SW480 (cell line): ENCODE results near the gene RER1.

Experiments
- DNase-seq: peaks from one replicate; pipeline ENCODE4 v3.0.0-alpha.2; 2016; ENCODE audit warnings: low spot score

Gene RER1

DNA sequence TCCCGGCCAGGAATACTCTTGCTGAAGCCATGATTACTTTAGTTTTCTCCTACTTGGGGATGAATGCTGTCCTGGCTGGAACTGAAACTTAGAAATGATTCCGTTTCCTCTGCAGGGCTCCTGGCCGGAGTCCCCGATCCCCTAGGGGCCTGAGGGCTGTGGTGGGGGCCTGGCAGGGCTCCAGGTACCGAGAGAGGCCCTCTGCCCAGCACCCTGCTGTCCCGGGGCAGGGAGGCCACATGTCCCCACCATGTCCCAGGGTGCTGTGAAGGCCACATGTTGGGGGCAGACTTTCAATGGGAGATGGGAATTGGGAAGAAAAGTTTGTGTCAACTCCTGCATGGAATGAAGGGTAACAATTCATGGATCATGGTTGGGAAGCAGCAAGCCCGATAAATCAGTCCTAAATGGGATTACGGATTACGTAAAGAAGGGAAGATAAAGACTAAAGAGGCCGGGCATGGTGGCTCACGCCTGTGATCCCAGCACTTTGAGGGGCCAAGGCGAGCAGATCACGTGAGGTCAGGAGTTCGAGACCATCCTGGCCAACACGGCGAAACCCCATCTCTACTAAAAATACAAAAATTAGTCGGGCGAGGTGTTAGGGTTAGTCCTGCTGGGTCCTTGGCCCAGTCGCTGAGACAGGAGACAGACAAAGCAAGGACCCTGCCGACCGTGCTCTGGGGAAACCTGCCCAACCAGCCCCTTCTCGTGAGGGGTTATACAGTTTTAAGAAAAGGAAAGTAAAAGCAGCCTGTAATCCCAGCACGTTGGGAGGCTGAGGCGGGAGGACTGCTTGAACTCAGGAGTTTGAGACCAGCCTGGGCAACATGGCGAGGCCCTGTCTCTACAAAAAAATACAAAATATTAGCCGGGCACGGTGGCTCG, 37.8 kb upstream of the RER1 start:
- no peak for DNase-seq

DNA sequence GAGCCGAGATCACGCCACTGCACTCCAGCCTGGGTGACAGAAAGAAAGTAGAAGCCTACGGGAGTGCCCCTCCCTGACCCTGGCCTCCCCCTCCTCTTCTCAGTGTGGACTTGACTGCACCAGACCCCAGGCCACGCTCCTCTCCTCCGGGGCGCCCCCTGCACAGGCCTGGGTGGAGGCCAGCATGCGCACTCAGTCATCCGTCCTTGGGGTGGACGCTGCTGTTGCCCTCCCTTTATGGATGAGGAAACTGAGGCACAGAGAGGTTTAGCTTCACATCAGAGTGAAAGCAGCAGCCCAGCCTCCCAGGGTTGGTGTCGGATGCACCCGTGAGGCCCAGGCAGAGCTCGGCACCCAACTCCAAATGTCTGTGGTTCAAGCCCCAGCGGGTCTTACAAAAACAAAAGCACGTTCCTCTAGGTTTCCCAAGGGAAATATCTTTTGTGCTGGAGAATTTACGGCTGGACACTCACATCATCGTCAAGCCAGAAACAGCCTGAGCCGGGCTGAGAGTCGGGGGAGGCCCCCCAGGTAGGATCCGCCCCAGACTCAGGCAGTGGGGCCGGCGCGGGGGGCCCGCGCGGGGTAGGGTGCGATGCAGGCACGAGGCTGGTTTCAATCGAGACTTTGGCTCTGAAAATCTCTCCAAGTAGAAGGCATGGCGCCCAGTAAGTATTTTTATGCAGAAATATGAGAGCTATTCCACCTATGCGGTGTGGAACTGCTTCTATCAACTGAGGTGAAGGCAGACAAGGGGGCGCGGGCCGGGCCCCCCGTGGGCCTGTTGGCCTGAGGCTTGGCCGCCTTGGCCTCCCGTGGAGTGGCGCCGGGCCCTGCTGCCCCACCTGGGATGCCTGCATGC, 36.9 kb upstream of the RER1 start:
- no peak for DNase-seq

GRCh38 chr1:2355373-2356261, 36.0 kb upstream of the RER1 start:
- DNase-seq: no peak

DNA sequence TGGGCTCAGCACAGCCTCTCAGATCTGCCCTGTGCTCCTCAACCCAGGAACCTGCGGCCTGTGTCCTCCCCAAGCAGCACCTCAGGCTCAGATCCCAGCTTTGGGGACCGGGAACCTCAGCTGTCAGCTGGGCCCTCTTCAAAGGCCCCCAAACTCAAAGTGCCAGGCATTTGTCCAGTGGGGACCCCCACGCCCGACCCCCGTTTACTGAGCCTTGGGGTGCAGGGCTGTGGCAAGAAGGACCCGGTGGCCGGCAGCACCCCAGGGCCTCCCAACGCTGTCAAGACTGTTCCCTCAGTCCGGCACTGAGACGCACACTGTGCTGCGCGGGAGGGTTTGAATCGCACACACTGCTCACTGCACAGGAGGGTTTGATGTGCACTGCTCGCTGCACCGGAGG, 35.2 kb upstream of the RER1 start:
- DNase-seq: no peak

DNA sequence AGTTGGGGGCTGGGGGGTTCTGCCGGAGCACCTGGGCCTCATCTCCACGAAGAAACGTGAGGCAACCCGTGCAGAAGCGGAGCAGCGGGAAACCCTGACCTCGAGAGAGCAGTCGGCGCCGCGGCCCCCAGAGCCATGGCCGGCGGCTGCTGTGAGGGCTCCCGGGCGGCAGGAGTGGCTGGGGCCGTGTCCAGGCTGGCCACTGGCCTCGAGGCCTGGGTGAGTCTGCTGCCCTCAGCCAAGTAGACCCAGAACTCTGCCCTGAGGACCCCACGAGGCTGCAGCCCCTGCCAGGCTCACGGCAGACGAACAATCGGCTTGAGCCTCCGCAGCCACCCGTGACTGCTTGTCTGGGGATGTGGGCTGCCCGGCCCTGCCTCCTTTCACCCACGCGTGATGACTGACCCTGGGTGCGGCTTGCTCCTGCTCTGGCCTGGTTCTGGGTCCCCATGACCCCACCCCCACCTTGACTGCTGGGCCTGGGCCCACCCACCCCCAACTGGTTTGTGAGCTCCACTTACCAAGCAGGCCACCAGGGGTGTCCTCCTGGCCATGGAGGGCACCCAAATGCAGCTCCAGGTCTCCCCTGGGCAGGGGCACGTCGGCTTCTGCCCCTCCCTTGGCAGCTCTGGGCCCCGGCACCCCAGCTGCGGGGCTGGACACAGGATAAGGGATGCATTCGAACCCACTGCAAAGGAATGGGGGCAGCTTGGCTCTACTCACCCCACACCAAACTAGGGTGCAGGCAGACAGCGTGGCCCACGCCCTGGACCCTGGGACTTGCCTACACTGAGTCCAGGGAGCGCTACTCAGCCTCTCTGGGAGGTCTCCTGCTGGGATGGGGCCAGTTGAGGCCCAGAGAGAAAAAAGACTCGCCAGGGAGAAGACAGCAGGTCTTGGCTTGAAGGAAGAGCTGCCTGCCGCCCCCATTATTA, 34.5 kb upstream of the RER1 start:
- no peak for DNase-seq

GRCh38 chr1:2358072-2358471, 33.6 kb upstream of the RER1 start:
- no peak for DNase-seq

- no peak for DNase-seq
These were observed 32.7 kb upstream of the RER1 start for GRCh38 chr1:2358651-2359640.

- no peak for DNase-seq
These were observed 30.9 kb upstream of the RER1 start for GRCh38 chr1:2360588-2361364.

GRCh38 chr1:2363847-2364513, 27.7 kb upstream of the RER1 start:
- DNase-seq: no peak

DNA sequence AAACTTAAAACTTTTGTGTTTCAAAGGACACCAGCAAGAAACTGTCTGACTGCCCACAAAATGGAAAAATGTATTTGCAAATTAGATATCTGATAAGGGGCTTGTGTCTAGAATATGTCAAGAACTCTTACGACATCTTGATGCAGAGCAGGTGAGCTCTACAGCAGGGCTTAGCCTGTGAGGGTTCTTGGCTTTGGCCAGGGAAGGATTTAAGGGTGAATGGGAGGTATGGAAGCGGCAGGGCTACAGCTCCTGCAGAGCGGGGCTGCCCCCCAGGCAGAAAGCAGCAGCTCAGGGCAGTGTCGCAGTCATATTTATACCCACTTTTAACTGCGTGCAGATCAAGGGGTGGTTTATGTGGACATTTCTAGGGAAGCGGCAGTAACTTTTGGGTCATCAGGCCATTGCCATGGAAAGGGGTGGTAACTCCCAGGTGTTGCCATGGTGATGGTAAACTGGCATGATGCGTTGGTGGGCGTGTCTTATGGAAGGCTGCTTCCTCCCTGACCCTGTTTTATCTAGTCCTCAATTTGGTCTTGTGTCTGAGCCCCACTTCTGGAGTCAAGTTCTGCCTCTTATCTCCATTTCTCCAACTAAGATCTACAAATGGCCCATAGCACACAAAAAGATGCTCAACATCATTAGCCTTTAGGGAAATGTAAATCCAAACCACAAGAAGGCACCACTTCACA, 23.4 kb upstream of the RER1 start:
- peak; percentile 14 for DNase-seq

- DNase-seq: no peak
These were observed 18.8 kb upstream of the RER1 start for GRCh38 chr1:2372551-2373490.

DNA sequence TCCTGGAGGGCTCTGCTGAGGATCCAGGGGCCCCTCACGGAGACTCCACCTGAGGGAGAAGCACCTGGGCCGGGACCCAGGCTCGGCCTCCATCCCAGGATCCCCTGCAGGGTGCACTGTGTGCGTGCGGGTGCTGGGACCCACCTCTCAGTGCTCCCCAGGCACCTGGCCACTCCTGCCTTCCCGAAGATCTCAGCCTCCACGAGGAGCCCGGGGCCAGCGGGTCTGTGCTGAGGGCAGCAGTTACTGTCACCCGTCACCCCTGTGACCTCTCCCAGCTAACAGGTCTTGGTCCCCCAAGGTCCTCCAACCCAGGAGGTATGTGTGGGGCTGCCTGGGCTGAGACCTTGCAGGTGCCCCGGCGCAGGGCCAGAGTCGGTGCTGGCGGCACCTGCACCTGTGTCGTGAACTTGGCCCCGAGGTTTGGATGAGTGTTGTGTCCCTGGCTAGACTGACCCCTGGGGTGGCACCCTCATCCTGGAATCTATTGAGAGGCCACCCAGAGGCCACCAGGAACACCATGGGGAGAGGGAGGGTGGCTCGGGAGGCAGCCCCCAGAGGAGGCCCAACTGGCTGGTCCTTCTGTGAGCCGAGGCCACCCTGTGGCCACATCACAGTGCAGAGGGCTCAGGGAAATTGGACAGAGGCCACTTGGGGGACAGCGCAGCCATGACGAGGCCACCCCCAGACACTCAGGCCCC, 17.9 kb upstream of the RER1 start:
- no peak for DNase-seq

DNA sequence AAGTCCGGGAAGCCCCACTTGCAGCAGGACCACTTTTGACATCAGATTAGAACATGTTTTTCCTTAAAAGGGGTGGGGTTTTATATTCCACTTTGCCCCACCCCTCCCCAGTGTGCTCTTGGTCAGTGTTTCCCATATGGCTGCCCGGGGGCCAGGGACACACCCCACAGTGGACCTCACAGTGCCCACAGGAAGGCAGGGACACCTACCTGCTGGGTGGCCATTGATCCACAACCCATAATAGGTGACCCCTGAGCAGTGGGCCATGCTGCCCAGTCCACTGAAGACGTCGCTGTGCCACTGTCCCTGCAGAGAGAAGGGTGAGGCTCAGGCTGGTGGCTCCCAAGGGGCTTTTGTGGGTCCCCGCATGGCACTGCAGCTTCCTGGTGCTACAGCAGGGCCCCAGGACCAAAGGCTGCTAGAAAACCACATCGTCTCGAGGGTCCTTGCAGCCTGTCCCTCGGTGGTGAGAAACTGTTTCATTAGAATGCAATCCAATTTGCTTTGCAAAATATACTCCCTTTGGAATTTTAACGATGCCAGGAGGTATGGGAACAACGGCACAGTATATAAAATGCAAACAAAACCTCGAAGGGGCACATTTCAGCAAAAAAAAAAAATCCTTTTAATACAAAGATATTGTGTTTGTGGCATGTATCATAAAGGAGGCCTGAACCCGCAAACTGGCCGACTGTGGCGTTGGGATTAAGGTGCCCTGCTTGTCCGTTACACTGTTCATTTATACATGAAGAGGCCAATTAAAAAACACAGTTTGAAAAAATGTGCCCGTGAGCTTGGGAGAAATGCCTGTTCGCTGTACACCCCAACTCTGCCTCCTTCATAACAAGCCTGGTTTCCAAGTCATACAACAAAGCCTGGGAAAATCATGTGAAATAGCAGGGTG, 17.1 kb upstream of the RER1 start:
- DNase-seq: no peak

DNA sequence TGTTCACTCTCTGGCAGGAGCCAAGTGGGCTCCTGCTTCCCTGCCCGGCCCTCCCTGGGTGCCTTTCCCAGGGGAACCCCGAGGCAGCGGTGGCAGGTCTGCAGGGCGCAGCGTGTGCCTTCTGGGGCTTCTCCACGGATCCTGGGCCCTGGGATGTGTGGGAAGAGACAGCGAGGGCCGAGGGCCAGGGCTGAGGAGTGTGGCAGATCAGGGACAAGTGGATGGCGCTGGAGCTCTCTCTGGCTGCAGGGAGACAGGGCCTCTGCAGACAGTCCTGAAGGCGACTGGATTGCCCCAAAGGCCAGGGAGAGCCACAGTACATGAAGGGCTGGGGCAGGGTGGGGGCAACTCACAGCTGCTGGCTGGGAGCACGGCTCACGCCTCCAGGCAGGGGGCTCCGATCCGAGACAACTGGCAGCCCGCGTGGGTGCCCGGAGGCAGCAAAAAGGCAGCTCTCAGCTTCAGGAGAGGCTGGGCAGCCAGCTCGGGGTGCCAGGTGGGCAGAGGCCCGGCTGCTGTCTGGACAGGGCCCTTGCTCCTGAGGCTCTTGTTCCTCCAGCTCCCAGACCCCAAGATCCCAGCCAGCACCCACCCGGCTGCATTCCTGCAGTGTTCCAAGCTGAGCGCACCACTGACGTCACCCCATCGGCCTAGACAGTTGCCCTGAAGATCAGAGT, 16.3 kb upstream of the RER1 start:
- no peak for DNase-seq
